Measurements from ENCODE around the gene WDFY4.

DNA sequence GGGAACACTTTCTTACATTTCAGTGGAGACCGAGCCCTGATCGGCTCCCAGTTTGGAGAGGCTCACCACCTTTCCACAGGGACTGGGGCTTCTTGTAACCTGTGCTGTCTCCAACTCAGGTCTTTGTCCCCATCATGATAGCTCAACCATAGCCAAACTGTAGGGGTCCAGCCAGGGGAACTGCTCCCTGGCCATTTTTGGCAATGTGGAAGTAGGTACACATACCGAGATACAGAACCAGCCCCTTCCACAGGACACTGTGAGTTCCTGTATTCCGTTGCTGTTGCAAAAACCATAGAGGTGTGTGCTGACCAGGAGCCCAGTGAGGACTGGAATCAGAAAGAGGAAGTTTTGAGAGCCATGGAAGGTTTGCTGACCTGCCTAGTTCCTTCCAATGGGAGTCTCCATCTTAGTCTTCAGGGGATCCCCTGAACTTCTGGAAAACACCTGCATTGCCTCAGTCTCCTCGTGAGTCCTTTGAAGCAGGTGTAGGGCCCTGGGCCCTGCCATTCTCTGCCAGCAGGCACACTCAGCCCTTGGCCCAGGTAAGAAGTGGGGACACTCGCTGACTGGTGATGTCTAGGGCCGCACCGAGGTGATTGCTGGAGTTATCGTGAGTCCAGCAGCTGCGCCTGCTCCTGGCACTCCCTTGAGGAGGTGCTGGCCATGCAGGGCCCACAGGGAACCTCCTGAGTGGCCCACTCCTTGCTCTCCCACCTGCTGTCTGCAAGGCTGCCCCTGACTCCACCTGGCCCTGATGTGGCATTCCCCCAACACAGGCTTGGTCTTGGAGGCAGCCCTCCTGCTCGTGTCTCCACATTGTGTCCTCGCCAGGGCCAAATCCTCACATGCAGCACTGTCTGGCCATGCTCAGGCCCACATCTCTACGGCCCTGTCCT is 11.2 kb downstream of the WDFY4 start:
- TF ChIP-seq CTCF (conservative IDR thresholded peaks at IDR 0.05 in 1 of 2, IDR thresholded peaks at IDR 0.05 in 1 of 2; ENCODE audit: low read depth in 1 of 2, low read length in 2 of 2) (no peak), EZH2 (IDR thresholded peaks at IDR 0.05; ENCODE audit: low read length, missing control alignments) (no peak)
